ENCODE data around the gene PYROXD2.
"Not testable (repeated sequence)": the region's sequence is repeated elsewhere in the genome, so short reads cannot be mapped to it uniquely, and the experiment has no call there.

Gene PYROXD2

DNA sequence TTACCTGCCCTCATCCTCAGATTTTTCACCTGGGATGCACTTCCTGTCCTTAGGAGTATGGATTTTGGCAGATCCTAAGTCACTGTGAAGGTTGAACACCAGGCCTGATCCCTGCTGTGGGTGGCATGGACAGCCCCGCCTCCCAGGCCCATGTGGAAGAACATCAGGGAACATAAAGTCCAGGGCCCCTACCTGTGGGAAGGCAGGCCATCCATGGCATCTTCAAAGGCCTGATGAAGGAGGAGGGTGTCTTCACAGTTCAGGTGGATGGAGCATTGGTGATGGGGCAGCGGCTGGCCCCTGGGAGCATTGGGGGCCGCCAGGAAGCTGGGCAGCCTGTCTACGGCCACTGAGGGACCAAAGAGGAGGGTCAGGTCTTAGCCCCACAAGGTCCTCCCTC is 24.6 kb downstream of the PYROXD2 start:
- no peak for DNase-seq (ENCODE audit: low read depth)

- no peak for DNase-seq (ENCODE audit: low read depth)
Observed at GRCh38 chr10:98389398-98389797, 25.6 kb downstream of the PYROXD2 start.

GRCh38 chr10:98388101-98388655 is 26.8 kb downstream of the PYROXD2 start:
- no peak for DNase-seq (ENCODE audit: low read depth)

DNA sequence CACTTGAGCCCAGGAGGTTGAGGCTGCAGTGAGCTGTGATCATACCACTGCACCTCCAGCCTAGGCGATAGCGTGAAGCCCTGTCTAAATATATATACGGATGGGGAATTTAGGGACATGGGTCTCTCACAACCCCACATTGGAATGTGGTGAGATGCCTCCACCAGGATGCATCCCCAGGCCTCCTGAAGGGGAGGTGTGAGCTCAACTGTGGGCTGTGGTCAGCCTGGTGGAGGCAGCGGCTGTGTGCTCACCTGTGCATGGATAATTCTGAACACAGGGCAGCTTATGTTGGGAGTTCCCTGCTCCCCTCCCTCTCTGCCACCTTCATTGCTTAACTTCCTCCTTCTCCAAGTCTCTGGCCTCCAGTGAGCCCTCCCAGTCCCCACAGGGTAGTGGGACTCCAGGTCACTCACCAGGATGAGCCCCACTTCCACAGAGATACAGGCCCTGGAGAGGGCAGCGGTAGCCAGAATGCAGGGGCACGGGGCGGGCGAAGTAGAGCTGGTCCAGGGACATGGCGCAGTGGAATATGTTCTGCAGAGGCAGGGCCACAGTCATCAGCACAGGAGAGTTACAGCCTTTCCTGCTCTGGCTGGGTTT is 30.4 kb downstream of the PYROXD2 start:
- DNase-seq (ENCODE audit: low read depth): no peak

DNA sequence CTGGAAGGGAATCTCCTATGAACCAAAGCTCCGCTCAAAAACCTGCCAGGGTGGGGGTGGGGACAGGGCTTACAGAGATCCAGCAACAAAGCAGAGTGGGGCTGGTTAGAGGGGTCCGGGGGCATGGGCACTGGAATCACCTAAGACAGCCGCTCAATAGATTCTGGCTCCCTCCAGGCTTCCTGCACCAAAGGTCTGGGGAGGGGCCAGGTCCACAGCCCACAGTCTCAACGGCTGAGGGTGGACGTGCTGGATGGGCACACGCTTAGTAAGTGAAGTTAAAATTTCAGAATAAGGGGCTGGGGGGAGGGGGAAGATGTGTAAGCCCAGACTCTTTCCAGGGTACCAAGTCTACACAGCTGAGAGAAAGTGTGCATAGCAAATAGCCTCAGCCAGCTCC is 31.1 kb downstream of the PYROXD2 start:
- no peak for DNase-seq (ENCODE audit: low read depth)

GRCh38 chr10:98383134-98383667 is 31.8 kb downstream of the PYROXD2 start:
- DNase-seq (ENCODE audit: low read depth): not testable (repeated sequence)

GRCh38 chr10:98382691-98383101 is 32.3 kb downstream of the PYROXD2 start:
- no peak for DNase-seq (ENCODE audit: low read depth)

- no peak for DNase-seq (ENCODE audit: low read depth)
Observed at GRCh38 chr10:98380493-98381339, 34.3 kb downstream of the PYROXD2 start.

GRCh38 chr10:98378722-98379121 is 36.3 kb downstream of the PYROXD2 start:
- DNase-seq (ENCODE audit: low read depth): no peak

DNA sequence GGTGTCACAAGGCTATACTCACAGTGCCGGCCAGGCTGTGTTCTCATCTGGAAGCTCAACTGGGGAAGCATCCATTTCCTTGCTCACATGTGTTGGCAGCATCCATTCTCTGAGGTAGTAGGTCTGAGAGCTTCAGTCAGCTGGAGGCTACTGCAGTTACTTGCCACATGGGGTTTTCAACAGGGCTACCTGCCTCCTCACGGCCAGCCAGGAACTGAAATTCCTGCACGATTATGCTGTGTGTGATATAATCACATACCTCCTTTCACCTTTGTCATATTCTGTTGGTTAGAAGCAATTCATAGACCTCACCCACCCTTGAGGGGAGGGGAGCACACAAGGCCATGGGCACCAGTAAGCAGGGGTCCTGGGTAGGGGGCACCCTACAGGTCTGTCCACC is 37.4 kb downstream of the PYROXD2 start:
- DNase-seq (ENCODE audit: low read depth): no peak

DNA sequence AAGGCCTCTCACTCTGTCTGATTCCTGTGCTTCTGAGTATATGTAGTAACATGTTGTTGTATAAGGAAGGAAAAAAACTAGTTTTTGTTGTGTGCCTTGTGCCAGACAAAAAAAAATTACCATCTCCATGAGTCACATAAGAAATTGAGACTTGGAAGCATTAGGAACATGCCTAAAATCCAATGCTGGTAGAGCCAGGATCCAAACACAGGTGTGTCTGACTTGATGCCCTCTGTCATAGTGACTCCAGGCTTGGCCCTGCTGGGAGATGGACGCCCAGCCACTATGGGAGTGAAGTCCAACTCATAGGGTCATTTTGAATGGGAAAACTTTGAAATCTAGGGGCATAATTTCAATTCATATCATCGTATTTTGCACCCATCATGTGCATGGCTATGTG is 38.0 kb downstream of the PYROXD2 start:
- DNase-seq (ENCODE audit: low read depth): no peak

- DNase-seq (ENCODE audit: low read depth): no peak
Observed at GRCh38 chr10:98376485-98376884, 38.5 kb downstream of the PYROXD2 start.

- no peak for DNase-seq (ENCODE audit: low read depth)
Observed at GRCh38 chr10:98374217-98374985, 40.6 kb downstream of the PYROXD2 start.

DNA sequence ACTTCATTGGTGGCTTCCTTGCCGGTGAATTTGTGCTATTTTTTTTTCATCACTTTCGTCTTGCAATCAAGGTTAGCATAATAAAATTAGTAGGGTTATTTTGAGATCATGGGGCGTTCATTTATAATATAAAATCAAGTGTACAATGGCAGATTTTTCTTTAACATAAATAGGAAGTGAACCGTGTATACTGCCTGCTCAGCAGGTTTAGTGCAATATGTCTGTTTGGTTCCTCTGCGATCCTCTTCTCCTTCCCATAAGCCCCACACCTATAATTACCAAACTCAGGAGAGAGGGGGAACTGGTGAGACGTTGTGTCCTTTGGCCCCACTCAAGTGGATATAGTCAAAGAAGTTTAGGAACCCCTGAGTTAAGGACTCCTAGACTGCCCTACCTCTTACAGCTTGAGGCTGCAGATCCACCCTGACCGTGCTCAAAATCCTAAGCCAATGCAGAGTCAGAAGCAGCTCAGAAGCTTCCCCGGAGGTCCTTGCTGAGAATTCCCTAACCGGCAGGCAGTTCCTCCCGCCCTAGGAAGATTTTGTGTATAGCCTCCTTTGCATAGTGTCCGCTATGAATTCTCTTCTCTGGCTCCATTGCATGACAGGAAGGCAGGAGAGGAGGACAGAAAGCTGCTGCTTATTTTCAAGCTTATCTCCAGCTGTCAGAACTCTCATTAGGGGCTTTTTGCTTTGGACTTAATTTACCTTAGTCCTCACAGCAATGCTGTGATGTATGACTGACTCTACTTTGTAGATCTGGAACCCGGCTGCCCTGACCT is 41.5 kb downstream of the PYROXD2 start:
- no peak for DNase-seq (ENCODE audit: low read depth)

DNA sequence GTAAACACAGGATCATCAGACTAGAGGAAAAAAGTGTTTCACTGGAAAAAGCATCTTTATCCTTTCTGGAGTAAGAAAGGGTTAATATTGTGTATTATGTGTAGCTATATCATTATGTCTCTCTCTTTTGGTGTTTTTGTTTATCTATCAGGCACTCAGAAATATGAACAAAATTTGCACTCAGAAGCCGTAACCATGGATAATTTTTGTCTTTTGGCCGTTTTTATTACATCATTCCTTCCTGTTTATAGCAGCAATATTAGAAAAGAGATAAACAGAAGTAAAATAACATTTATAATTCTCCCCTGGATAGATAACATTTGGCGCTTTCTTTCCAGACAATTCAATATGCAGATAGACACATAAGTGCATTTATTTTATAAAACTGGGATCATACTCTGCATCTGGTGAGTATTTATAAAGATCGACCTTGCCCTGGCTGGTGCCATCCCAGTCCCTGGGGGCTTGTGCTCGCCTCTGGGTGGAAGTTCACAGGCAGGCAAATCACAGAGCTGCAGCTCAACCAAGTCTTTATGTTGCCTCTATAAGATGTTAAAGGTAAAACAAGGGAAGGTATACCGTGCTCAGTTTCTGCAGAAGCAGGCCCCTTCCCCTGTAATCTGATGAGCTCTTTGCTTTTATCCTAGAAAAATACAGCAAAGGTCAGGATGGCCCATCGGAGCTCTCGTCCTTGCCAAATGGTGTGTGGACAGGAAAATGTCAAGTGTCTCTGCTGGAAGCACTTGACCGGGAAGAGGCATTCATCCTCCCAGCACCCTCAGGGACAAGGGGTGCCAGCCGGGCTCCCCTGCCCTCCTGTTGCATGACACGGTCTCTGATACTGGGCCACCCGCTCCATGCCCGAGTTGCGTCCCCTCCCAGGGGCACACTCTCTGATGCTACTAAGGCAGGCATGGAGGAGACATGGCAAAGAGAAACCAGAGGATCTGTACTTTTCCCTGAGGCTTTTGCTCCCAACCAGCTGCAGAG is 43.9 kb downstream of the PYROXD2 start:
- DNase-seq (ENCODE audit: low read depth): no peak

DNA sequence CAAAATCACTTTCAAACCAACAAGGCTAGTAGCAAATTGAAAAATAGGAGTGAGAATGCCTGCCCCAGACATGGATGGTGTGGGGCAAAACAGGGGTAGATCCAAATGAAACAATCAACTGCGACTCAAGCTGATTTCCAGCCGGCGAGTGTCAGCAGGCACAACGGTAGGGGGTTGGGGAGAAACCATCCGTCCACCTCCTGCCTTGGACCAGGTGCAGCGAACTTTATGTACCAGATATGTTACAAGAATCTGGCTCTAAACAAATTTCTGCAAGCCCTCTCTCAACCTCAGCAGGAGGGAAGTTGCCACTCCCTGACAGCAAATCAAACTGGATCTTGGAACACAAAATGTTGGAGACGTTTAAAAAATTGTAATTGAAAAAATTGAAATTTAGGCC is 45.2 kb downstream of the PYROXD2 start:
- no peak for DNase-seq (ENCODE audit: low read depth)

DNA sequence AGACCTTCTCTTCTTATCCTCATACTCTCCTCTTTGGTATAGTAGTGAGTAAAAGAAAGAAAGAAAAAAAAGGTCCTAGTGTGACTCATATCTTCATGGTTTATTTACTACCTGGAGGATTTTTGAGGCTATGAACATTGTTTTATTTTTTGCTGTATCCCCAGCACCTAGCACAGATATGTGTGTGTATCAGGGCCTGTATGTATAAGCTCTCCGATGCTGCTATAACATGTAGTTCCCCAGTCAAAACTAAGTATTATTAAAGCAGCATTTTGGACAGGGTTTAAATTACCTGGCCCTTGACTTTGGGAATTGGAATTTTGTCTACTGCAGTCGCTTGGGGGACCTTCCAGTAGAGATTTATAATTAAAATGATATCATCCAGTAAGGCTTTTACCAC is 46.3 kb downstream of the PYROXD2 start:
- no peak for DNase-seq (ENCODE audit: low read depth)

DNA sequence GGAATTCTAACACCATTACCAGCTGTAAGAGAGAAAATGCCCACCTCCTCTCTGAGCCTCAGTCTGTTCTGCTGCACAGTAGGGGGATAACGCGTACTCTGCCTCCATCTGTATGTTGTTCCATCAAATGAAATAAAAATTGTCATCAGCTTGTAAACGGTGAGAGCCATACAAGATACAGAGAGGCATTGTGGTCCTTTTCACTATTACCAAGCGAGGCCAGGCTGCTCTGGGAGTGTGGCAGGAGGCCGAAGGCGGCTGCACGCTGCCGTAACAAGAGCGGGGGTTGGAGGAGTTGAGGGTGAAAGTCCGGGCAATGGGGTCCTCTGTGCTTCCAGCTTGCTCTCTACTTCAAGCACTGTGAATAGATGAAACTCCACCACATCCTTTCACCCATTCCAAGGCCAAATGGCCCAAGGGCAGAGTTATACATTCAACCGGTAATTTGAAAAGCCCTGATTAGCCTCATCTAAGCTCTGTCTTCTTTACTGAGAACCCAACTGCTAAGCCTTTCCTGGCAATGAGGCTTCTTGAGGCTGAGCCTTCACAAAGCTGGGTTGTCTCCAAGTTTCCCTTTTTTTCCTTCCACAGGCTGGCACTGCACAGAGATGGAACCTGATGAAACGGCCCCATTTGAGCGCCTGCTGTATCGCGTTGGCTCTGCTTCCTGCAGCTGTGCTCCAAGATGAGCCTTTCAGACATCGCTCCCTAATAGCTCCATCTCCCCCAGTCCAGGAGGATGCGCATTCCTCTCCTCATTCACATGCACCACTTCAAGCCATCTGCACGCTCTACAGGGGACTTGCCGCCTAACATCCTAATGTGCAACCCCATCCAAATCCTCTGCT is 47.2 kb downstream of the PYROXD2 start:
- DNase-seq (ENCODE audit: low read depth): no peak

DNA sequence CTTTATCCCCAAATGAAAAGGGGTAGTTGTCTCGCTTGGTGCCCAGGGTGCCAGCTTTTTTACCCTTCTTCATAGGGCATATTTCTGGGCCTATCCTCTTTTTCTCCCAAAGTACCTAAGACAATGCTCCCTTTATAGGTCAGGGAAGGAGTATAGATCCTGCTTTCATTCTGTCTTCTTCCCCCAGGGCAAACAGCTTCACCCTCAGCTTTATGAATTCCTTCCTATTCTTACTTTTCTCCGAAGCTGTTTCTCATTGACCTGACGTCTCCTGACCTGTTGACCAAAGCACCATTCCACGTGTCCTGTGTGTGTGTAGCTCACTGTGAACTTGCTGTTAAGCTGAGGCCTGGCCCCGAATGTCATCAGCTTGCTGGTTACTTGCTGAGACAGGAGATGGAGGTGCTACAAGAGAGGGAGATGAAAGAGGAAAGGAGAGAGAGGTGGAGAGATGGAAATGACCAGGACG is 48.9 kb downstream of the PYROXD2 start:
- no peak for DNase-seq (ENCODE audit: low read depth)

Measured in activated T-cell treated with anti-CD3 and anti-CD28 coated beads for 1 hour (primary cell).